CD4-positive, alpha-beta memory T cell (primary cell): ENCODE data around the gene LCN15. TPM values are rescaled to one million over a fixed set of nuclear protein-coding genes. Genes with fewer than 3 reads are reported as not detected.

Experiments used
- CTCF ChIA-PET: fragments of 350-600 bp; sonication (Branson Sonifier 250); formaldehyde crosslinking; loops from one replicate; lab custom pipeline; 2021; ENCODE audit warnings: inconsistent platforms; ENCODE audit not compliant: partially characterized antibody; lab: Charles Lee
- POLR2A ChIA-PET: fragments of 350-600 bp; sonication (Branson Sonifier 250); formaldehyde crosslinking; loops from one replicate; lab custom pipeline; 2021; ENCODE audit not compliant: partially characterized antibody; lab: Charles Lee
- DNase-seq, 5 donors: peaks; one replicate each; pipeline versions ENCODE4 v3.0.0 to v3.0.0-alpha.2; 2020 to 2022; ENCODE audit warnings: mixed read lengths in 1 of 5
- H3K27ac ChIP-seq: one replicate; pipeline ENCODE4 v1.7.0; 2013; ENCODE audit warnings: low read depth, low read length
- H3K27me3 ChIP-seq: 2 replicates; pipeline ENCODE4 v1.7.0; 2013; ENCODE audit warnings: mild to moderate bottlenecking, low read length, moderate library complexity; ENCODE audit not compliant: insufficient read depth
- H3K36me3 ChIP-seq: 2 replicates; pipeline ENCODE4 v1.7.0; 2013; ENCODE audit warnings: mild to moderate bottlenecking, low read length, moderate library complexity; ENCODE audit not compliant: insufficient read depth
- H3K4me1 ChIP-seq: 2 replicates; pipeline ENCODE4 v1.7.0; 2013; ENCODE audit warnings: mild to moderate bottlenecking, low read length, moderate library complexity; ENCODE audit not compliant: insufficient read depth
- H3K4me3 ChIP-seq, 2 donors: one replicate each; pipeline ENCODE4 v1.7.0; 2013; ENCODE audit warnings: low read length in 2 of 2, mild to moderate bottlenecking in 1 of 2
- H3K9me3 ChIP-seq, 2 donors: one replicate each; pipeline ENCODE4 v1.7.0; 2013; ENCODE audit warnings: low read length in 2 of 2, control low read depth in 1 of 2; ENCODE audit not compliant: control insufficient read depth in 1 of 2
- H3K27ac Mint-ChIP-seq, 7 donors: one replicate each; pipeline ENCODE4 v1.8.0; 2020 to 2021; ENCODE audit warnings: mixed read lengths in 7 of 7, mild to moderate bottlenecking in 6 of 7, inconsistent platforms in 3 of 7, moderate library complexity in 3 of 7
- H3K27me3 Mint-ChIP-seq, 2 donors: one replicate each; pipeline ENCODE4 v1.8.0; 2020 to 2021; ENCODE audit warnings: mixed read lengths in 2 of 2
- H3K36me3 Mint-ChIP-seq, 2 donors: one replicate each; pipeline ENCODE4 v1.8.0; 2020 to 2021; ENCODE audit warnings: mixed read lengths in 2 of 2, inconsistent platforms in 1 of 2, mild to moderate bottlenecking in 1 of 2
- H3K4me1 Mint-ChIP-seq, 4 donors: one replicate each; pipeline ENCODE4 v1.8.0; 2020 to 2021; ENCODE audit warnings: mixed read lengths in 4 of 4, mild to moderate bottlenecking in 1 of 4
- H3K4me3 Mint-ChIP-seq, 8 donors: one replicate each; pipeline ENCODE4 v1.8.0; 2020 to 2021; ENCODE audit warnings: mixed read lengths in 8 of 8, mild to moderate bottlenecking in 7 of 8, moderate library complexity in 6 of 8, inconsistent platforms in 3 of 8
- H3K9me3 Mint-ChIP-seq, 8 donors: one replicate each; pipeline ENCODE4 v1.8.0; 2020 to 2021; ENCODE audit warnings: mixed read lengths in 8 of 8, mild to moderate bottlenecking in 5 of 8, inconsistent platforms in 3 of 8, moderate library complexity in 1 of 8
- intact Hi-C: fragments of 100-400 bp; cut with micrococcal nuclease; formaldehyde crosslinking; loops from one replicate; pipeline ENCODE4 v1.15.1; 2023
- polyA plus RNA-seq, 2 donors: library from polyadenylated mRNA; unstranded; fragments of 300-500 nt; fragmentation: Illumina TruSeq; gene quantifications; one replicate each; pipeline ENCODE4 v1.2.3, GENCODE V29; 2021
- total RNA-seq, 2 experiments: library from RNA; stranded (reverse); gene quantifications; one replicate each; pipeline ENCODE4 v1.2.3, GENCODE V29; 2021

The LCN15 gene
- total and polyA plus RNA-seq, 4 experiments from 2014 or later = not detected

DNA sequence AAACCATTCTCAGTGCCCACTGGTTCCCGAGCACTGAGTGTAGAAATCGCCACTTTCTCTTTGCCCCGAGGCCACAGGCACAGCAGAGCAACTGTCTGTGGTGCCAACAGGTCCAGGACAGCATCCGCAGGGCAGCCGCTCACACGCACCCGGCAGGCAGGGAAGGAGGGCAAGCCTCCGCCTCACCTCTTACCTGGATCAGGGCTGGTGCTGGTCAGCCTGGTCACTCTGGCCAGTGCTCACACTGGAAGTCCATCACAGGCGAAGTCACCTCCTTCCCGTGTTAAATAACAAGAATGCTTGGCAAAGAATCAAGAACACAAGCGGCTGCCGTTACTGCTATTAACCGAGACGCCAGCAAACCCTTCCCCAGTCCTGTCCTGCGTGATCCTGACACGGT is 38.2 kb downstream of the LCN15 start:
- peak overlapping the region; percentile 89 to 99 (median 95) for H3K4me3 Mint-ChIP-seq
- POLR2A ChIA-PET = interaction anchor here (0.7 to 3.2 kb wide), 5 partner anchors 7 to 242 kb away, joined by 3 to 17 read pairs (median 14); partner anchors contain the start of genes AGPAT2 and TMEM141
- peaks cover 0 to 7% (median 0%) of the 10 kb centered on the region in 8 donors for H3K9me3 Mint-ChIP-seq
- Histone ChIP-seq H3K4me1 (peaks cover 30% of the 10 kb centered on the region), H3K9me3 (no peaks in the 10 kb centered on the region), H3K27ac (peak overlapping the region; percentile 72), H3K27me3 (no peaks in the 10 kb centered on the region), H3K36me3 (peaks cover 32% of the 10 kb centered on the region), H3K4me3 (peak overlapping the region in 1 of 2 donors; percentile 88)
- peaks cover 8 to 42% (median 22%) of the 10 kb centered on the region in 4 donors for H3K4me1 Mint-ChIP-seq
- DNase-seq = peak in 1 of 5 donors; percentile 30
- peaks cover 21 to 37% of the 10 kb centered on the region in 2 donors for H3K36me3 Mint-ChIP-seq
- CTCF ChIA-PET = no interaction called here
- intact Hi-C loops = loop anchor here (5.0 kb wide), 1 partner anchor 496 kb away; the partner anchor contains the start of gene RNF208
- H3K27me3 Mint-ChIP-seq = peaks cover 0 to 4% of the 10 kb centered on the region in 2 donors
- peak overlapping the region in 6 of 7 donors; percentile 88 to 98 (median 94) for H3K27ac Mint-ChIP-seq

DNA sequence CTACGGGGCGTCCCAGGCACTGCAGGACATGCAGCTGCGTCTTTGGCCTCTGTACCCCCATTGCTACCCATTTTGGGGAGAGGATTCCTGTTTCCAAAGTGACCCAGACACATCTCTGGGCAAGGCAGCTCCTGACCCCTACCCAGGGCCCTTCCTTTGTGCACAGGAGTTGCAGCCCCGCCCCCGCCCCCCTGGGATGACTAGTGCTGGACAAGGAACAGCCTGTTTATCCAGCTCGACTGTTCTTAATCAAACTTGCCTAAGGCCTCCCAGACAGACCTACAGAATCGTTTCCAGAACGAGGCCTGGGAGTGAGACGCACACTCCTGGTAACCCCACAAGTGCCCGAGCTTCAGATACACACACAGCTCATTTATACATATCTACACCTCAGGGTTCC is 38.7 kb downstream of the LCN15 start:
- ChIA-PET CTCF (no interaction called here), POLR2A (interaction anchor here (0.6 to 0.8 kb wide), 3 partner anchors 12 to 86 kb away, joined by 3 to 4 read pairs (median 3); no protein-coding TSS in a partner anchor)
- Mint-ChIP-seq H3K27ac (peak overlapping the region in 2 of 7 donors; percentile 18 to 96), H3K27me3 (peaks cover 0 to 4% of the 10 kb centered on the region in 2 donors), H3K9me3 (peaks cover 0 to 7% (median 0%) of the 10 kb centered on the region in 8 donors), H3K4me3 (peak overlapping the region in 4 of 8 donors; percentile 15 to 97 (median 74)), H3K36me3 (peaks cover 23 to 39% of the 10 kb centered on the region in 2 donors), H3K4me1 (peaks cover 9 to 42% (median 22%) of the 10 kb centered on the region in 4 donors)
- intact Hi-C loops = loop anchor here (5.0 kb wide), 1 partner anchor 497 kb away; the partner anchor contains the start of gene RNF208
- DNase-seq = no peak
- Histone ChIP-seq H3K4me3 (no peak overlapping the region), H3K4me1 (peaks cover 30% of the 10 kb centered on the region), H3K27ac (no peak overlapping the region), H3K36me3 (peaks cover 32% of the 10 kb centered on the region), H3K9me3 (no peaks in the 10 kb centered on the region), H3K27me3 (no peaks in the 10 kb centered on the region)

GRCh38 chr9:136724772-136725171 is 39.5 kb downstream of the LCN15 start:
- Histone ChIP-seq H3K36me3 (peaks cover 32% of the 10 kb centered on the region), H3K27ac (no peak overlapping the region), H3K4me3 (no peak overlapping the region), H3K4me1 (peaks cover 30% of the 10 kb centered on the region), H3K9me3 (no peaks in the 10 kb centered on the region), H3K27me3 (no peaks in the 10 kb centered on the region)
- peaks cover 0 to 4% of the 10 kb centered on the region in 2 donors for H3K27me3 Mint-ChIP-seq
- peaks cover 23 to 39% of the 10 kb centered on the region in 2 donors for H3K36me3 Mint-ChIP-seq
- intact Hi-C loops = loop anchor here (5.0 kb wide), 1 partner anchor 498 kb away; the partner anchor contains the start of gene RNF208
- H3K27ac Mint-ChIP-seq = peak overlapping the region in 3 of 7 donors; percentile 4 to 60 (median 24)
- no peak overlapping the region for H3K4me3 Mint-ChIP-seq
- peaks cover 9 to 41% (median 22%) of the 10 kb centered on the region in 4 donors for H3K4me1 Mint-ChIP-seq
- CTCF ChIA-PET = no interaction called here
- peaks cover 0 to 7% (median 0%) of the 10 kb centered on the region in 8 donors for H3K9me3 Mint-ChIP-seq
- POLR2A ChIA-PET = no interaction called here
- no peak for DNase-seq

DNA sequence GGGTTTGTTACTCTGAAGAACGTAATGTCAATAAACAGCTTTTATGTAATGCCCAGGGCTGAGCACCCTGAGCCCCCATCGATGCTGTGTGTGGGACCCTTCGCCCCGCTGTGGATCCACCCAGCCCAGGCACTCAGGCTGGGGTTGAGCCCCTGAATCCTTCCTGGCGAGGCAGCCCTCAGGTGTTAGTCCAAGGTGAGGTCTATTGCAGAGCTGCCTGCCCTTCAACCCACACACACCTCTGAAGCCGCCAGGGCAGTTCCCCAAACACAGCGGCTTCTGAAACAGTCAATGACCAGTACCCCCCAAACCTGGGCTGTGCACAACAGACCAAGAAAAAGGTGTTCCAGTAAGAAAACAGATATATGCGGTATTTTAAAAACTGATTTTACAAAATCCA is 40.3 kb downstream of the LCN15 start:
- ChIA-PET POLR2A (no interaction called here), CTCF (no interaction called here)
- Histone ChIP-seq H3K4me1 (peaks cover 31% of the 10 kb centered on the region), H3K4me3 (no peak overlapping the region), H3K27ac (no peak overlapping the region), H3K36me3 (peaks cover 32% of the 10 kb centered on the region), H3K27me3 (no peaks in the 10 kb centered on the region), H3K9me3 (no peaks in the 10 kb centered on the region)
- DNase-seq = no peak
- peak overlapping the region in 1 of 8 donors; percentile 20 for H3K4me3 Mint-ChIP-seq
- peak overlapping the region in 1 of 7 donors; percentile 60 for H3K27ac Mint-ChIP-seq
- H3K36me3 Mint-ChIP-seq = peaks cover 23 to 39% of the 10 kb centered on the region in 2 donors
- H3K27me3 Mint-ChIP-seq = peaks cover 0 to 4% of the 10 kb centered on the region in 2 donors
- intact Hi-C loops = no loop called here
- peaks cover 0 to 7% (median 0%) of the 10 kb centered on the region in 8 donors for H3K9me3 Mint-ChIP-seq
- H3K4me1 Mint-ChIP-seq = peaks cover 9 to 33% (median 22%) of the 10 kb centered on the region in 4 donors

DNA sequence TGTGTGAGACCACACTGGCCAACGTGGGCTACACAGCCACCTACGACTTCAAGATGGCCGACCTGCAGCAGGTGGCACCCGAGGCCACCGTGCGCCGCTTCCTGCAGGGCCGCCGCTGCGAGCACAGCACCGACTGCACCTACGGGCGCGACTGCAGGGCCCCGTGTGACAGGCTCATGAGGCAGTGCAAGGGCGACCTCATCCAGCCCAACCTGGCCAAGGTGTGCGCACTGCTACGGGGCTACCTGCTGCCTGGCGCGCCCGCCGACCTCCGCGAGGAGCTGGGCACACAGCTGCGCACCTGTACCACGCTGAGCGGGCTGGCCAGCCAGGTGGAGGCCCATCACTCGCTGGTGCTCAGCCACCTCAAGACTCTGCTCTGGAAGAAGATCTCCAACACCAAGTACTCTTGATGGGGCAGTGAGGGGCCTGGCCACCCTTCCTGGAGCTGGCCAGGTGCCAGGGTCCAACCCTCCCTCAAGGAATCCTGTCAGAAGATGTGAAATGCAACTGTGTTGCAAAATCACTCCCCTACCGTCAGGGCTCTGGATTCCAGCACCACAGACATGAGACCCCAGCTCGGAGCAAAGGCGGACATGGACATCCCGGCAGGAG is 40.8 kb downstream of the LCN15 start:
- Mint-ChIP-seq H3K4me3 (peak overlapping the region in 1 of 8 donors; percentile 20), H3K9me3 (peaks cover 0 to 7% (median 0%) of the 10 kb centered on the region in 8 donors), H3K27me3 (peaks cover 0 to 4% of the 10 kb centered on the region in 2 donors), H3K4me1 (peaks cover 9 to 33% (median 23%) of the 10 kb centered on the region in 4 donors), H3K27ac (peak overlapping the region in 1 of 7 donors; percentile 60), H3K36me3 (peaks cover 23 to 39% of the 10 kb centered on the region in 2 donors)
- no peaks in the 10 kb centered on the region for H3K27me3 ChIP-seq
- H3K9me3 ChIP-seq = no peaks in the 10 kb centered on the region
- ChIA-PET POLR2A (no interaction called here), CTCF (no interaction called here)
- H3K4me1 ChIP-seq = peaks cover 26% of the 10 kb centered on the region
- intact Hi-C loops = no loop called here
- no peak overlapping the region for H3K27ac ChIP-seq
- peak in 1 of 5 donors; percentile 35 for DNase-seq
- H3K36me3 ChIP-seq = peaks cover 32% of the 10 kb centered on the region
- no peak overlapping the region for H3K4me3 ChIP-seq

- Mint-ChIP-seq H3K4me1 (peaks cover 9 to 33% (median 23%) of the 10 kb centered on the region in 4 donors), H3K4me3 (no peak overlapping the region), H3K27me3 (peaks cover 0 to 4% of the 10 kb centered on the region in 2 donors), H3K27ac (no peak overlapping the region), H3K9me3 (peaks cover 0 to 7% (median 0%) of the 10 kb centered on the region in 8 donors), H3K36me3 (peaks cover 23 to 39% of the 10 kb centered on the region in 2 donors)
- POLR2A ChIA-PET = no interaction called here
- no peak overlapping the region for H3K27ac ChIP-seq
- no peaks in the 10 kb centered on the region for H3K27me3 ChIP-seq
- H3K36me3 ChIP-seq = peaks cover 32% of the 10 kb centered on the region
- no peak overlapping the region for H3K4me3 ChIP-seq
- CTCF ChIA-PET = no interaction called here
- H3K4me1 ChIP-seq = peaks cover 24% of the 10 kb centered on the region
- DNase-seq = peak in 1 of 5 donors; percentile 32
- intact Hi-C loops = no loop called here
- H3K9me3 ChIP-seq = no peaks in the 10 kb centered on the region
Measured at GRCh38 chr9:136722969-136723356, 41.4 kb downstream of the LCN15 start.
